ENCODE results near the gene NGLY1. TPM values are rescaled to one million over a fixed set of nuclear protein-coding genes. Genes with fewer than 3 reads are reported as not detected.

The NGLY1 gene
- total RNA-seq, 2 donors from 2014 or later: 20.2 to 21.8 TPM

- Histone ChIP-seq H3K27ac (no peak overlapping the region), H3K4me3 (no peak overlapping the region), H3K36me3 (no peaks in the 10 kb centered on the region), H3K27me3 (no peaks in the 10 kb centered on the region), H3K4me1 (no peaks in the 10 kb centered on the region), H3K9me3 (no peaks in the 10 kb centered on the region)
- no peak for DNase-seq (ENCODE audit: low spot score)
- TF ChIP-seq CTCF (IDR thresholded peaks at IDR 0.05): no peak
Observed at GRCh38 chr3:25673738-25674298, 109.4 kb downstream of the NGLY1 start.

Other genes starting within 250 kb of the NGLY1 start
- 10 to 100 TPM; 67.2 to 91.4 TPM for gene TOP2B, start 118.5 kb downstream of the NGLY1 start, total RNA-seq
- gene OXSM, start 6.6 kb upstream of the NGLY1 start, total RNA-seq: 10 to 100 TPM; 12.9 to 17.2 TPM

All from right atrium auricular region (tissue), 2 donors.